RCC 7860 (cell line): Measurements from ENCODE around the gene CCDC40.
A peak's percentile ranks its signal among the peaks of the same experiment; 100 is the strongest.
"Not testable (repeated sequence)": the region's sequence is repeated elsewhere in the genome, so short reads cannot be mapped to it uniquely, and the experiment has no call there.

ENCODE experiments used
- DNase-seq: peaks from one replicate; pipeline ENCODE4 v3.0.0-alpha.2; 2015; ENCODE audit warnings: low spot score
- FAIRE-seq: peaks from 2 replicates; lab custom pipeline; 2012; peaks lifted over from hg19 to GRCh38; lab: Jason Lieb, UNC

CCDC40 gene

DNA sequence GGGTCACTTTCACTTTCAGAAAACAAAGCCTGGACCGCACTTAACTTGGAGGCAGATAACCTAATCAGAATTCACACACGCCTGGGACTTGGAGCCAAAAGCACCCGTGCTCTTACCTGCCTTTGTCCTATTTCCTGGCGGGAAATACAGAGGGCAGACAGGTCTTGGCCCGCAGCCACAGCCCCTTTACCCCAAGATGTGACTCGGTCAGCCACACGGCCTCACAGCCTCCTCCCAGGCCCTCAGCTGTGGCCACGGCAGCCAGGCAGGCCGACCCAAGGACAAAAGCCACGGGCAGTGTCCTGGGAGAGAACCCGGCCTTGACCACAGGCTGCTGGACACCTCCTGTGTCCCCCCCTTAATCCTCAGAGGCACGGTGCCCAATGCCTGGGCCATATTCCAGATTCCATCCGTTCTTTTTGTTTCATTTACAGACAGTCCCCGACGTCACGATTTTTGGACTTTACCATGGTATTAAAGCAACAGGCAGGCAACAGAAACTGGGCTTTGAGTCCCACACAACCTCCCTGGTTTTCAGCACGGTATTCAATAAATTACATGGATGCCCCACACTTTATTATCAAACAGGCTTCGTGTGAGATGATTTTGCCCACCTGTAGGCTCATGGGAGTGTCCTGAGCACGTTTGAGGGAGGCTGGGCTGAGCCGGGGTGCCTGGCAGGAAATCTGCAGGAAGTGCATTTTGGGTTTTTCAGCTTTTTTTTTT lies 34.8 kb downstream of the CCDC40 start:
- FAIRE-seq (no peak), DNase-seq (no peak)

DNA sequence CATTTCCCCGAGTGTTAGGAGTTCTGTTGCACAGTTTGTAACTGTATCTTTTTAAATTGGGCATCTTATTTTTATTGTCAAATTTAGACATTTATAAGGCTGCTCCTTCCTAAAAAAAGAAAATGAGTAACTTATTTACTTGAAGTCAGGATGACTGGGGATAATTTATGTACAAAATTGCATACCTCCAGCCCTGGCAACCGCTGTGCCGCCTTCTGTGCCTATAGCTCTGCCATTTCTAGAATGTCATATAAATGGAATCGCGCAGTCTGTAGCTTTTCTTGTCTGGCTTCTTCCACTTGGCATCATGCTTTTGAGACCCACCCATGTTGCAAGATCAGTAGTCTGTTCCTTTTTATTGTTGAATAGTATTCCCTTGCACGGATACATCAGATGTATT lies 36.0 kb downstream of the CCDC40 start:
- DNase-seq (no peak), FAIRE-seq (no peak)

DNA sequence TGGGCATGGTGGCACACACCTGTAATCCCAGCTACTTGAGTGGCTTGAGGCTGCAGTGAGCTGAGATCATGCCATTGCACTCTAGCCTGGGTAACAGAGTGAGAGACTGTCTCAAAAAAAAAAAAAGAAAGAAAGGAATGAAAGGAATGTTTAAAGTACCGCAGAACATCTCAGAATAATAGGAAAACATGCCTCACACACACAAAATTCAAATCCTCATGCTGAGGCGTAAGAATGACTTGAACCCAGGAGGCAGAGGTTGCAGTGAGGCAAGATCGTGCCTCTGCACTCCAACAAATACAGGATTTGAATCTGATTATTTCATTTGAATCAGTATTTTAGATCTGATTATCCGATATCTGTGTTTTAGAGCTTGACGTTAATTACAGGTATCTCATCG lies 43.6 kb downstream of the CCDC40 start:
- DNase-seq (no peak), FAIRE-seq (no peak)

DNA sequence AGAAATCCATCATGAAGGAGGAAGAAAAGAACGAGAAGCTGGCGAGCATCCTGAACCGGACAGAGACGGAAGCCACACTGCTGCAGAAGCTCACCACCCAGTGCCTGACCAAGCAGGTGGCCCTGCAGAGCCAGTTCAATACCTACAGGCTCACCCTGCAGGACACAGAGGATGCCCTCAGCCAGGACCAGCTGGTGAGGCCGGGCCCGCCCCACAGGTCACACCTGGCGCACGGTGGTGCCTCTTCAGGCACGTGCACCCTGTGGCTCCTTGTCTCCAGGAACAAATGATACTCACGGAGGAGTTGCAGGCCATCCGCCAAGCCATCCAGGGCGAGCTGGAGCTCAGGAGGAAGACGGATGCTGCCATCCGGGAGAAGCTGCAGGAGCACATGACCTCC lies 45.2 kb downstream of the CCDC40 start:
- DNase-seq = no peak
- no peak for FAIRE-seq

DNA sequence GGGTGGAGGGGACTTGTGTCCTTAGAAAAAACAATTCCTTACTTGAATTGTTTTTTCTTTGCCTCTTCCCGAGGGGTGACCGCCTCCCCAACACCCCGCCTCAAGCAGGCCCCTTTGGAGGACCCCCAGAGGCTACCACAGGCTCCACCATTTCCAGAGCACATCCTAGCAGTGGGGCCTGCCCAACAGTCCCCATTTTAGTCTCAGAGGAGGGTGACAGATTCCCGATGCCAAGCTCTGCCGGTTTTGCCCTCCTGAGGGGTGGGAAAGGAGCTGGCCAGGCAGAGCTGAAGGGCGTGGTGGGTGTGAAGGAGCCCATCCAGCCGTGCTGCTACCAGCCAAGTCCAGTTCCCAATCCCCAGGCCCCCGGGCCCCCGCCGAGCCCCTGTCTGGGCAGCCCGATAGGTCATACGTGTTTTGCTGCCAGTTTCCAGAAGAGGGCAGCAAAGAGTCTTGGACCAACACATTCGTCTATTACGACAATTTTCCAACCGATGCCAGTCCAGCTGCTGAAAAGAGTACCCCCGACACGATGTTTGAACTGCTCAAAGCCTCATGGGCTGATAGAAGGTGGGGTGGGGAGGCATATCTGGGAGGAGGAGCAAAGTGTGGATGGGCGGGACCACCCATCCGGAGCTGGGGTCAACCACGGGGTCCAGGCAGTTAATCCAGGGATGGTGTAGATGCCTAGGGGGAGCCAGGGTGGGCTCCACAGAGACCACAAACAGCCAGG lies 46.1 kb downstream of the CCDC40 start:
- FAIRE-seq = no peak
- DNase-seq = peak; percentile 63

DNA sequence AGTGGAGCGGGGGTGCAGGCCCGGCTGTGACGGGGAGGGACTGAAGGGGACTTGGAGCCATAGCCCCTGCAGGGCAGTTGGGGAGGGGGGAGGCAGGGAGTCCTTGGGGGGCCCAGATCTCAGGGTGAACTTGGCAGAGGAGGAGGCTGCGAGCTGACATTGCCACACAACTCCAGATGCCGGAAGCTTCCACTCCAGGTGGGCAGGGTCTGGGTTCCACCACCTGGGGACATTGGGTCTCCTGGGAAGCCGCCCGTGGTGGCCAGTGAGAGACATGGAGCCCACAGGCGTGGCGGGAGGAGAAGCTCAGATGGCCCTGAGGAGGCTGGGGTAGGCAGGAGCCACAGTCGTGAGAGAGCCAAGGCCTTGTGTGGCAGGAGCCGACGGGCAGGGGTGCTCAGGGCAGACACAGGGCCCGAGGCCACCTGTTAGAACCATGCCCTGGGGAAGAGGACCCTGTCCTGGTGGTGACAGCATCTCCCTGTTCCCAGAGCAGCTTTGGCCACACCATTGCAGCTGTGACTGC lies 46.8 kb downstream of the CCDC40 start:
- FAIRE-seq = no peak

DNA sequence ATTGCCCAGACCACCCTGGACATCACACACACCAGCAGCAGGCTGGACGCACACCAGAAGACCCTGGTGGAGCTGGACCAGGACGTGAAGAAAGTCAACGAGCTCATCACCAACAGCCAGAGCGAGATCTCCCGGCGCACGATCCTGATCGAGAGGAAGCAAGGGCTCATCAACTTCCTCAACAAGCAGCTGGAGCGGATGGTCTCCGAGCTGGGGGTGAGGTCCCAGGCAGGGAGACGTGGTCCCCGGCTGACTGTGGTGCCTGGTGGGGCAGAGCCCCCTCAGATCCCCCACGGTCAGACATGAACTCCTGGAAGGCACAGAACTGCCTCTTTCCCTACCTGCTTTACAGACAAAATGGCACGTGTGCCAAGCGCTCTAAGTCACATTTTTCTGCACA lies 48.3 kb downstream of the CCDC40 start:
- DNase-seq = no peak
- FAIRE-seq = no peak

More for the DNA sequence above, 46.8 kb downstream of the CCDC40 start:
- DNase-seq = no peak

DNA sequence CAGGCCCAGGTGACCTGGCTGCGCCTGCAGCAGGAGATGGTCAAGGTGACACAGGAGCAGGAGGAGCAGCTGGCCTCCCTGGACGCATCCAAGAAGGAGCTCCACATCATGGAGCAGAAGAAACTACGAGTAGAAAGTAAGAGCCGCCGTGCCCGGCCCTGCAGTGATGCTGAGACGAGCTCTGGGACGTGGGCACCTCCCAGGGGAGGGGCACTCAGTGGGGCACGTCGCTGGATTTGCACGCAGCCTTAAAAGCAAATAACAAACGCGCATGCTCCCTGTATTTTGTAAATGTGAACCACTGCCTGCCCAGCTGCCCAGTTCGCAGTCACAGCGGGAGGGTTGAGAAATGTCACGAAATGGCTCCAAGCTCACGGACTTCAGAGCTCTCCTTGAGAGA lies 49.6 kb downstream of the CCDC40 start:
- FAIRE-seq (no peak), DNase-seq (no peak)

DNA sequence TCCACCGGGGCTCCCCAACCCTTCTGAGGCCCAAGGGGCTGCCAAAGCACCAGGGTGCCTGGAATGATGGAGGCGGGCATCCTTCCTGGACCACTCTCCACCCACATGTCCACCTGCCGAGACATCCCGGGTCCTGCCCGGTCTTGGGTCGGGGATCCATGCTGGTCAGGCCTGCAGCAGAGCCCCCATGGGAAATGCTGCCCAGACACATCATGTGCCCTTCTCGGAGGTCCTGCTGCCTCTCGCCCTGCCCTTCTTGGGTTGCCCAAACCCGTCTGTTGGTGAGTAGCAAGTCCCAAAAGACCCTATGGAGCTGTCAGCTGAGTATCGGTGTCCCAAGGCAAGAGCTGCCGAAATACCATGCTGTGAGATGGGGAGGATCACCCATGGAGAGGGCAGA lies 50.2 kb downstream of the CCDC40 start:
- no peak for DNase-seq
- no peak for FAIRE-seq

DNA sequence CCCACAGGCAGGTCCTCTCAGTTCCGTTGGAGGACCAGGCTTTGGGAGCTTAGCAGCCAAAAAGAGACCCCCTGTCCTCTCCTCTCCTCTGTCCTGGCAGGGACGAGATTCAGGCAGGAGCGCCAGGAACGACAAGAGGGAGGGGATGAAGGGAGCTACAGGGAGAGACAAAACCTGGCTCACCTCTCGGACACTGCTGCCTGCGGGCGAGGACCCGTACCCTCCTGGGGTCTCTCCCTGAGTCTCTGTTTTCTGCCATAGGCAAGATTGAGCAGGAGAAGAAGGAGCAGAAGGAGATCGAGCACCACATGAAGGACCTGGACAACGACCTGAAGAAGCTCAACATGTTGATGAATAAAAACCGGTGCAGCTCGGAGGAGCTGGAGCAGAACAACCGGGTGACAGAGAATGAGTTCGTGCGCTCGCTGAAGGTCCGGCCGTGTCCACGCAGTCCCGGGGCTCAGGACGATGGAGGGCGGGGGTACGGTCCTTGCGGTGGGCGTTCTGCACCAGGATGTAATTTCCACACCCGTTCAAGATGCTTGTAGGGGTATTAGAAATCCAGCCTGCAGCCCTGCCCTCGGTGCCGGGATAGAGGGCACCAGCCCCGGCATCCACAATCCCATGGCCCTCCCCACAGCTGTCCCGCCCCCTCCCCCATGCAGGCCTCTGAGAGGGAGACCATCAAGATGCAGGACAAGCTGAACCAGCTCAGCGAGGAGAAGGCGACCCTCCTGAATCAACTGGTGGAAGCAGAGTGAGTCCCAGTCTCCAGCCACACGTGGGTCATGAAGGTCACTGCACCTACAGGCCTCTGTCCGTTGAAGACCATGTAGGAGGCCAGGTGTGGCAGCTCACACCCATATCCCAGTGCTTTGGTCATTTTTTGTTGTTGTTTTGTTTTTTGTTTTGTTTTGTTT lies 51.2 kb downstream of the CCDC40 start:
- FAIRE-seq (no peak), DNase-seq (no peak)

DNA sequence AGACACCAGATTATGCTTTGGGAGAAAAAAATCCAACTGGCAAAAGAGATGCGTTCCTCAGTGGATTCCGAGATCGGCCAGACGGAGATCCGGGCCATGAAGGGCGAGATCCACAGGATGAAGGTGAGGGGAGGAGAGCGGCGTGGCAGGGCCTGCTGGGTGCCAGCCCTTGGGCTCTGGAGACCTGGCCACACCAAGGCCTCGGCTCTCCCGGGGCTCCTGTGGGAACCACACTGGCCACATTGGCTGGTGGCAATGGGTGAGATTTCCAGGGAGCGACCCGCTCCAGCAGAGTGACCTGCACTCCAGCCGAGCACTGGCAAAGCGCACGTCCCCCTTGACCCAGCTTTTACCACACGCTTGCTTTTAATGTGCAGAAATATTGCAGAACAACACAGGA lies 53.3 kb downstream of the CCDC40 start:
- DNase-seq = no peak
- no peak for FAIRE-seq

DNA sequence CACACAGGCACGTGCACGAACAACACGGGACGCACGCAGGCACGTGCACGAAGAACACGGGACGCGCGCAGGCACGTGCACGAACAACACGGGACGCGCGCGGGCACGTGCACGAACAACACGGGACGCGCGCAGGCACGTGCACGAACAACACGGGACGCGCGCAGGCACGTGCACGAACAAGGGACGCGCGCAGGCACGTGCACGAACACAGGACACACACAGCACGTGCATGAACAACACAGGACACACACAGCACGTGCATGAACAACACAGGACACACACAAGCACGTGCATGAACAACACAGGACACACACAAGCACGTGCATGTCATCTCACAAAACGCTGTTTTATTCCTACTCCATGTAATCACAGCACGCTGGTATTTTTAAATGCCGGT lies 53.7 kb downstream of the CCDC40 start:
- DNase-seq, FAIRE-seq: not testable (repeated sequence)

DNA sequence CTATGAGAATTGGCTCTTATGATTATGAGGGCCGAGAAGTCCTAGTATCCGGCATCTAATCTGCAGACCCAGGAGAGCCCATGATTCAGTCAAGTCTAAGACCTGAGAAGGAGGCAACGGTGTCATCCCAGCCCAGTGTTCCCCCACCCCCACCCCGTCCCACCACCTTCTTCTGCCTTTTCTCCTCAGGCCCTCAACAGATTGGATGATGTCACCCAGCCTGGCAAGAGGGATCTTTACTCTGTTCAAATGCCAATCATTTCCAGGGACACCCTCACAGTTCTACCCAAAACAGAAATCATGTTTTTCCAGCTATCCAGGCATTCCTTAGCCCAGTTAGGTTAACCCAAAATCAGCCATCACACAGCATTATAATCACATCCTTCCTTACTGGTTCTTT lies 54.9 kb downstream of the CCDC40 start:
- FAIRE-seq = no peak
- no peak for DNase-seq

DNA sequence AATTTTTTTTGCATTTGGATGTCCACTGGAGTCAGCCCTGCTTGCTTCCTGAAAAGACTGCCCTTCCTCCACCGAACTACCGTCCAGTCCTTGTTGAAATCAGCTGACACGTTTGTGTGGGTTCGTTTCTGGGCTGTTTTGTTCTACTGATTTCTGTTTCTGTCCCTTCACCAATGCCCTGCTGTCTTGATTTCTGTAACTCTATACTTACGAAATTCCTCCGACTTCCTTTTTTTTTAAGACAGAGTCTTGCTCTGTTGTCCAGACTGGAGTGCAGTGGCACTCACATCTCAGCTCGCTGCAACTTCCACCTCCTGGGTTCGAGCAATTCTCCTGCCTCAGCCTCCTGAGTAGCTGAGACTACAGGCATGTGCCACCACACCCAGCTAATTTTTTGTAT lies 56.5 kb downstream of the CCDC40 start:
- DNase-seq (no peak), FAIRE-seq (no peak)

DNA sequence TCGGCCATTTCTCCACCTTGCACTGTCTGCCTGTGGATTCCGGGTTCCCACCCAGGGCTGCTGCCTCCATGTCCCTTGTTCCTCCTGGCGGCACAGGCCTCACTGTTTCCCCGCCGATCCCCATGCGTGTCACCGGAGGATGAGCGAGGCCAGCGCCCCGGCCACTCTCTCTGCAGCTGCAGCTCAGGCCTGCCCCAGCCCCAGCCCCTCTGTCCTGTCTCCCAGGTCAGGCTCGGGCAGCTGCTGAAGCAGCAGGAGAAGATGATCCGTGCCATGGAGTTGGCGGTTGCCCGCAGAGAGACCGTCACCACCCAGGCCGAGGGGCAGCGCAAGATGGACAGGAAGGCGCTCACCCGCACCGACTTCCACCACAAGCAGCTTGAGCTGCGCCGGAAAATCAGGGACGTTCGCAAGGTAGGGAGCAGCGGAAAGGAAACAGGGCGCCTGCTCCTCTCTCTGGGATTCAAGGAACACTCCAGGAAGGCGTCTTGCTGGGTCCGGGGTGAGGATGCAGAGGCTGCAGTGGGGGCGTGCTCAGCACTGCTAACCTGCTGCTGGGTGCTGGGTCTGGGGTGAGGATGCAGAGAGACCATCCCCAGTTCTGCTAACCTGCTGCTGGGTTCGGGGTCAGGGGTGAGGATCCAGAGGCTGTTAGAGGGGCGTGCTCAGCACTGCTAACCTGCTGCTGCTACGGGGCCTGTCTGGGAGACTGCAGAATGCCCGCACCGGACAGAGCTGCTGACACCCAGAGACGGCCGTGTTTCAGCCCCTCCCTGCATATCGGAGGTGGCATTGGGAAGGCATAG lies 58.8 kb downstream of the CCDC40 start:
- FAIRE-seq (no peak), DNase-seq (no peak)

DNA sequence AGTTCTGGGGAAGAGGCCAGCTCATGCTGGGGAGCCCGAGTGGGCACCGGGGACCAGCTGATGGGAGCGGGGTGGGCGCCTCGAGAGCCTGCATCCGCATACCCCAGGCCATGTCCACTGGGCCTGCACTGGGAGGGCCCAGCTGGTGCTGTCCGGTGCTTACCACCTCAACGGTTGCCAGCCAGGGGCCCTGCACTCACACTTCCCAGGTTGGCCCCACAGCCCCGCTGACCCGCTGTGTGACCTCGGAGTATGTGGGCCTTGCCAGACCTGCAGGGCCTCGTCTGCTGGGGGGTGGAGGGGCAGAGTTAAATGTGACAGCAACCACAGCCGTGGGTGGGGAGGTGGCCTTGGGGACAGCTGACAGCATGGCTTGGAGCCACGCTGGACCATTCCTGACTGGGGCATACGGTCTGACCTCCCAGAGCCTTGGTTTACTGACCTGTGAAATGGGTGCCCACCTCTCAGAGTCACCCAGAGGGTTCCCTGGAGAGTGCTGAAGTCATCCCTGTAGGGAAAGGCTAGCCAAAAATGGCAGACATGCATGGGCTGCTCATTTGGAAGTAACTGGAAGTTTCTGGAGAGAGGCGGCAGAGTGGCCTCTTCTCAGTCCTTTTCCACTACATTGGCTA lies 59.5 kb downstream of the CCDC40 start:
- DNase-seq (no peak), FAIRE-seq (no peak)

DNA sequence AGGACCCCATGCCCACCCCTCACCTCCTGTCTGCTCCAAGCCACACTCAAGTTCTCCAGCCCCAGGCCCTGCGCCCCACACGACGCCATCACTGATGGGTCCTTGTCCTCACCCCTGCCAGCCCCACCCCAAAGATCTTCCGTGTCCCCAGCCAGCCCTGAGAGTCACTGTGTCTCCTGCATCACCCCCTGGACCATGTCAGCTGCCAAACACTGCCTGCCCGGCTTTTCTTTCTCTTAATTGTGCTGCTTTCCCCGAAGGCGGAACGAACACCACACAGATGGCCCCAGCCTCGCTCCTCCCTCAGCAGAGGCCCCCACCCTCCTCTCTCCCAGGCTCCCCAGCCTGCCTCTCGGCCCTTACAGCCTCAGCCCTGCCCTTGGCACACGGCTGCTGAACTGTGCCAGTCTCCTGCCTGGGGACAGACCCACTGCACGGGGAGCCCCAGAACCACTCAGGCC lies 60.1 kb downstream of the CCDC40 start:
- FAIRE-seq (no peak), DNase-seq (no peak)

DNA sequence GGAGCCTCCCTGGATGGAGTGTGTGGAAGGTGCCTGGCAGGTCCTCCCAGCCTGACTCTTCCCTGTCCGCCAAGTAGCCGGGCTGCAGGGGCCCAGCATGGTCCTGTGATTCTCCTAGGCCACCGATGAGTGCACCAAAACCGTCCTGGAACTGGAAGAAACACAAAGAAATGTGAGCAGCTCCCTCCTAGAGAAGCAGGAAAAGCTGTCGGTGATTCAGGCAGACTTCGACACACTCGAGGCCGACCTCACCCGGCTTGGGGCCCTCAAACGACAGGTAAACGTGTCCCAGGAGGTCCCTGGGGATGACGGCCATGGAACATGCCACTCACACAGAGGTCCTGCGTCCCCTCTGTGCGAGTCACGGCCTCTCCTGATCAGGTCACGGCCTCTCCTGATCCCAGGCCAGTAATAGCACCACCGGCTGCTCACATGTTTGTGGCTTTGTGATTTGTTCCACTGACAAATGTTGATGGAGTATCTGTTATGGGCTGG lies 60.7 kb downstream of the CCDC40 start:
- DNase-seq = no peak
- FAIRE-seq = no peak

DNA sequence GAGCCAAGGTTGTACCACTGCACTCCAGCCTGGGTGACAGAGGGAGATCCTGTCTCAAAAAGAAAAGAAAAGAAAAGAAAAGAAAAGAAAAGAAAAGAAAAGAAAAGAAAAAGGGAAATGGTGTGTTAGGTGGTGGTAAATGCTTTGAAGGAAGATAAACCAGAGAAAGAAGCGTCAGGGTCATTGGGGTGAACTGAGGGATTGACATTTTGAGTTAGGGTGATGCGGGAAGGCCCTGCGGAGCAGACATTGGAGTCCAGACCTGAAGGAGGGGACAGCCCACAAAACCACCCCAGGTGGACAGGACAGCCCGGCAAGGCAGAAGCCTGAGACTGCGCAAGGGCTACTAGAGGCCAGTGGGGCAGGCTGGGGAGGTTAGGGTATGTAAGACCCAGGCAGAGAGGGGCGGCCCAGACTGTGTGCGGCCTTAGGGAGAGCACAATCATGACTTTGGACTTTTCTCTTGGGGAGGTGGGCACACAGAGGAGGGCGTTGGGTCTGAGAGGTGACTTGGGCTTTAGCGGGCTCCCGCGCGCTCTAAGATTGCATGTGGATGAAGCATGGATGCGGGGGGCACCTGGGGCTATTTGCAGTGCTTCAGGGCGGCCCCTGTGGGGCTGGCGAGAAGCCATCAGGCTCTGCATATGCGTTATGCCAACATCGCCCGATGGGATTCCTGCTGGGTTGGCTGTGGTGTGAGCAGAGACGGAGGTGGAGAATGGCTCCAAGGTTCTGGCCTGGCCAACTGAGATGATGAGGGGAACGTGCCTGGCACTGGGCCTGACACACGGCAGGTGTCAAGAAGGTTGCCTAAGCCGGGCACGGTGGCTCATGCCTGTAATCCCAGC lies 61.6 kb downstream of the CCDC40 start:
- FAIRE-seq (no peak), DNase-seq (no peak)
